ENCODE data around the gene EYS. TPM values are rescaled to one million over a fixed set of nuclear protein-coding genes. Genes with fewer than 3 reads are reported as not detected.

The EYS gene
- total and polyA plus RNA-seq, 2 of the 13 experiments (the other 11 are each of a cell fraction or from before 2014, with no cell fraction given): 0.04 to 0.07 TPM

DNA sequence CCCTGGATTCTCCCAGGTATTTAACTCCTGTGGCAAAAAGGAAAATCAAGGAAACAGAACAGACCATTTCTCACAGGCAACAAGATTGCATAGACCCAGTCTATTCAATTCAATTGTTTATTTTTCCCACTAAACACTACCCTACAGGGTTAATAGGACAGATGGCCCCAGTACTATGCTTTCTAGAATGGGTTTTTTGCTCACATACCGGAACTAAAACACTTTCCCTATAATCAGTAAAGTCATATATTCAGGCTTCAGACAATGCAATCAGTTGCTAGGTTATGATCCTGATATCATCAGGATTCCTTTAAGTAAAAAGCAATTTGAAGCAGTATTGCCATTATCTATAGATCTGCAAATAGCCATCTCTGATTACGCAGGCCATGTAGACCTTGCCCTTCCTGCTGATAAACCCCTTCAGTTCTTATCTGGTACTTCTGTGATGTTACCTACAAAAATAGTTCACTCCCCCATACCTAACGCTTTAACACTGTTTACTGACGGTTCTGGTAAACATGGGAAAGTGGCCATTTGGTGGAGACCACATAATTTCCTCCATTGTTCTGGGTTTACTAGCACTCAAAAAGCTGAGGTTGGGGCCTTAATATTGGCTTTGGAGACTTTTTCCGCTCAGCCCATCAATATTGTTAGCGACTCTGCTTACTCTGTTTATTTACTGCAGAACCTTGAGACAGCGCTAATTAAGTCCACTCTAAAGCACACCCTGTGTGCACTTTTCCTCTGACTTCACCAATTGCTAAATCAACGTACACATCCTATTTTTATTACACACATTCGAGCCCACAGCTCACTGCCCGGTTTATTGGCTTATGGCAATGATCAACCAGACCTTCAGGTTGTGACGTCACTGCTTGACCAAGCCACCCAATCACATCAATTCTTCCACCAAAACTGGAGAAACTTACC is 1405.5 kb downstream of the EYS start:
- intact Hi-C loops (cut with micrococcal nuclease; ENCODE audit: unreplicated experiment): loop anchor here (1.0 kb wide), 1 partner anchor 360 kb away; no protein-coding TSS in a partner anchor
- TF ChIP-seq ETV5 (CRISPR knock-in tag; IDR thresholded peaks at IDR 0.05; ENCODE audit: borderline replicate concordance) (peak; percentile 88), HOXA3 (CRISPR knock-in tag; IDR thresholded peaks at IDR 0.05) (peak; percentile 34; the same call in 1 of the 2 replicates), SALL1 (CRISPR knock-in tag; IDR thresholded peaks at IDR 0.05) (peak; percentile 61; the same call in 1 of the 2 replicates), PITX1 (CRISPR knock-in tag; IDR thresholded peaks at IDR 0.05) (peak; percentile 81), POLR2AphosphoS5 (IDR thresholded peaks at IDR 0.05; ENCODE audit: low read depth, low read length) (no peak), RARA (CRISPR knock-in tag; IDR thresholded peaks at IDR 0.05) (peak; percentile 84), ZNF337 (CRISPR knock-in tag; IDR thresholded peaks at IDR 0.05; ENCODE audit: borderline replicate concordance, low read depth) (no peak), ZSCAN29 (CRISPR knock-in tag; conservative IDR thresholded peaks at IDR 0.05) (0 out of 2 replicates have a peak, but pooled peaks have one; percentile 29), TCF7 (IDR thresholded peaks at IDR 0.05; ENCODE audit: low read depth) (peak; percentile 96), YEATS2 (CRISPR knock-in tag; IDR thresholded peaks at IDR 0.05; ENCODE audit: borderline replicate concordance) (peak; percentile 19; the same call in 1 of the 2 replicates), FOXK1 (CRISPR knock-in tag; IDR thresholded peaks at IDR 0.05; ENCODE audit: borderline replicate concordance, low read depth) (peak; percentile 86; the same call in 1 of the 2 replicates), NFIB (CRISPR knock-in tag; IDR thresholded peaks at IDR 0.05; ENCODE audit: borderline replicate concordance) (no peak)
- TF ChIP-seq, protein P1, sequence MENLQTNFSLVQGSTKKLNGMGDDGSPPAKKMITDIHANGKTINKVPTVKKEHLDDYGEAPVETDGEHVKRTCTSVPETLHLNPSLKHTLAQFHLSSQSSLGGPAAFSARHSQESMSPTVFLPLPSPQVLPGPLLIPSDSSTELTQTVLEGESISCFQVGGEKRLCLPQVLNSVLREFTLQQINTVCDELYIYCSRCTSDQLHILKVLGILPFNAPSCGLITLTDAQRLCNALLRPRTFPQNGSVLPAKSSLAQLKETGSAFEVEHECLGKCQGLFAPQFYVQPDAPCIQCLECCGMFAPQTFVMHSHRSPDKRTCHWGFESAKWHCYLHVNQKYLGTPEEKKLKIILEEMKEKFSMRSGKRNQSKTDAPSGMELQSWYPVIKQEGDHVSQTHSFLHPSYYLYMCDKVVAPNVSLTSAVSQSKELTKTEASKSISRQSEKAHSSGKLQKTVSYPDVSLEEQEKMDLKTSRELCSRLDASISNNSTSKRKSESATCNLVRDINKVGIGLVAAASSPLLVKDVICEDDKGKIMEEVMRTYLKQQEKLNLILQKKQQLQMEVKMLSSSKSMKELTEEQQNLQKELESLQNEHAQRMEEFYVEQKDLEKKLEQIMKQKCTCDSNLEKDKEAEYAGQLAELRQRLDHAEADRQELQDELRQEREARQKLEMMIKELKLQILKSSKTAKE (CRISPR knock-in tag; IDR thresholded peaks at IDR 0.05; ENCODE audit: borderline replicate concordance): peak; percentile 38; the same call in 1 of the 2 replicates
- TF ChIP-seq, protein P2, sequence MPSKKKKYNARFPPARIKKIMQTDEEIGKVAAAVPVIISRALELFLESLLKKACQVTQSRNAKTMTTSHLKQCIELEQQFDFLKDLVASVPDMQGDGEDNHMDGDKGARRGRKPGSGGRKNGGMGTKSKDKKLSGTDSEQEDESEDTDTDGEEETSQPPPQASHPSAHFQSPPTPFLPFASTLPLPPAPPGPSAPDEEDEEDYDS (CRISPR knock-in tag; IDR thresholded peaks at IDR 0.05): 0 out of 2 replicates have a peak, but pooled peaks have one; percentile 23
- TF ChIP-seq, protein P3, sequence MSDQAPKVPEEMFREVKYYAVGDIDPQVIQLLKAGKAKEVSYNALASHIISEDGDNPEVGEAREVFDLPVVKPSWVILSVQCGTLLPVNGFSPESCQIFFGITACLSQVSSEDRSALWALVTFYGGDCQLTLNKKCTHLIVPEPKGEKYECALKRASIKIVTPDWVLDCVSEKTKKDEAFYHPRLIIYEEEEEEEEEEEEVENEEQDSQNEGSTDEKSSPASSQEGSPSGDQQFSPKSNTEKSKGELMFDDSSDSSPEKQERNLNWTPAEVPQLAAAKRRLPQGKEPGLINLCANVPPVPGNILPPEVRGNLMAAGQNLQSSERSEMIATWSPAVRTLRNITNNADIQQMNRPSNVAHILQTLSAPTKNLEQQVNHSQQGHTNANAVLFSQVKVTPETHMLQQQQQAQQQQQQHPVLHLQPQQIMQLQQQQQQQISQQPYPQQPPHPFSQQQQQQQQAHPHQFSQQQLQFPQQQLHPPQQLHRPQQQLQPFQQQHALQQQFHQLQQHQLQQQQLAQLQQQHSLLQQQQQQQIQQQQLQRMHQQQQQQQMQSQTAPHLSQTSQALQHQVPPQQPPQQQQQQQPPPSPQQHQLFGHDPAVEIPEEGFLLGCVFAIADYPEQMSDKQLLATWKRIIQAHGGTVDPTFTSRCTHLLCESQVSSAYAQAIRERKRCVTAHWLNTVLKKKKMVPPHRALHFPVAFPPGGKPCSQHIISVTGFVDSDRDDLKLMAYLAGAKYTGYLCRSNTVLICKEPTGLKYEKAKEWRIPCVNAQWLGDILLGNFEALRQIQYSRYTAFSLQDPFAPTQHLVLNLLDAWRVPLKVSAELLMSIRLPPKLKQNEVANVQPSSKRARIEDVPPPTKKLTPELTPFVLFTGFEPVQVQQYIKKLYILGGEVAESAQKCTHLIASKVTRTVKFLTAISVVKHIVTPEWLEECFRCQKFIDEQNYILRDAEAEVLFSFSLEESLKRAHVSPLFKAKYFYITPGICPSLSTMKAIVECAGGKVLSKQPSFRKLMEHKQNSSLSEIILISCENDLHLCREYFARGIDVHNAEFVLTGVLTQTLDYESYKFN (CRISPR knock-in tag; conservative IDR thresholded peaks at IDR 0.05): peak; percentile 93

More for the DNA sequence above, 1405.5 kb downstream of the EYS start:
- BruUV-seq (replicated peaks): no TSS peak
- DNase-seq (ENCODE audit: low spot score) (peak; percentile 91), FAIRE-seq (peak; percentile 21), ATAC-seq (peak; percentile 96)
- peaks cover 34% of the 10 kb centered on the region for H3K9me3 ChIP-seq (ENCODE audit: low read length)
- no peaks in the 10 kb centered on the region for H3K36me3 ChIP-seq (replicated peaks in 1 of 2; ENCODE audit: control insufficient read depth in 1 of 2, insufficient read depth in 2 of 2, low read length in 2 of 2)
- H2AFZ ChIP-seq (ENCODE audit: low read length): no peak overlapping the region
- H3K27me3 ChIP-seq (ENCODE audit: control insufficient read depth in 1 of 2, insufficient read depth in 2 of 2, low read length in 2 of 2): no peaks in the 10 kb centered on the region
- peak overlapping the region; percentile 19 for H3K4me2 ChIP-seq (ENCODE audit: low read depth, low read length)
- in situ Hi-C loops (cut with HindIII; ENCODE audit: extremely low pct_ligation_motif_present, low pct_unique_long_range_greater_than_20kb): no loop called here
- H3K4me1 ChIP-seq (ENCODE audit: insufficient read depth, low read length): peaks cover 37% of the 10 kb centered on the region
- H3K79me2 ChIP-seq (ENCODE audit: insufficient read depth, low read length): no peaks in the 10 kb centered on the region
- POLR2A ChIA-PET: no interaction called here
- peak overlapping the region; percentile 41 for H3K27ac ChIP-seq (ENCODE audit: extremely low read length, insufficient read depth, low read length)
- no peak overlapping the region for H3K9ac ChIP-seq (ENCODE audit: insufficient read depth, low read depth, low read length)
- no peaks in the 10 kb centered on the region for H4K20me1 ChIP-seq (ENCODE audit: insufficient read depth, low read length)
- CTCF ChIA-PET (ENCODE audit: low intra/inter-chr PET ratio, low total read pairs): no interaction called here
- 2% methylated on average over 11 of the region's 11 CpGs for WGBS (ENCODE audit: low lambda C conversion rate)
- no peak overlapping the region for H3K4me3 ChIP-seq (replicated peaks in 1 of 3; ENCODE audit: insufficient read depth in 1 of 3, low read depth in 2 of 3, low read length in 3 of 3)

Measured in HepG2 (cell line).